PC-3 (cell line): ENCODE measurements around the gene GLRX5.

Experiments used
- EZH2phosphoT487 ChIP-seq: fragments of 300-600 bp; sonication (generic); IDR thresholded peaks from 2 replicates; pipeline ENCODE4 v1.6.1; 2018; ENCODE audit warnings: mild to moderate bottlenecking, antibody characterized with exemption, low read length, borderline replicate concordance
- TF ChIP-seq, protein P1 (sequence below): fragments of 300-600 bp; sonication (generic); conservative IDR thresholded peaks from 2 replicates; pipeline ENCODE4 v1.5.1; 2017; ENCODE audit warnings: antibody characterized with exemption, low read depth, mild to moderate bottlenecking, low read length

GRCh38 chr14:95526483-95527386 is 8.1 kb upstream of the GLRX5 start:
- TF ChIP-seq, protein P1, sequence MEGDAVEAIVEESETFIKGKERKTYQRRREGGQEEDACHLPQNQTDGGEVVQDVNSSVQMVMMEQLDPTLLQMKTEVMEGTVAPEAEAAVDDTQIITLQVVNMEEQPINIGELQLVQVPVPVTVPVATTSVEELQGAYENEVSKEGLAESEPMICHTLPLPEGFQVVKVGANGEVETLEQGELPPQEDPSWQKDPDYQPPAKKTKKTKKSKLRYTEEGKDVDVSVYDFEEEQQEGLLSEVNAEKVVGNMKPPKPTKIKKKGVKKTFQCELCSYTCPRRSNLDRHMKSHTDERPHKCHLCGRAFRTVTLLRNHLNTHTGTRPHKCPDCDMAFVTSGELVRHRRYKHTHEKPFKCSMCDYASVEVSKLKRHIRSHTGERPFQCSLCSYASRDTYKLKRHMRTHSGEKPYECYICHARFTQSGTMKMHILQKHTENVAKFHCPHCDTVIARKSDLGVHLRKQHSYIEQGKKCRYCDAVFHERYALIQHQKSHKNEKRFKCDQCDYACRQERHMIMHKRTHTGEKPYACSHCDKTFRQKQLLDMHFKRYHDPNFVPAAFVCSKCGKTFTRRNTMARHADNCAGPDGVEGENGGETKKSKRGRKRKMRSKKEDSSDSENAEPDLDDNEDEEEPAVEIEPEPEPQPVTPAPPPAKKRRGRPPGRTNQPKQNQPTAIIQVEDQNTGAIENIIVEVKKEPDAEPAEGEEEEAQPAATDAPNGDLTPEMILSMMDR, result no peak
- TF ChIP-seq EZH2phosphoT487, result no peak
